Measurements from ENCODE around the gene CA10. TPM values are rescaled to one million over a fixed set of nuclear protein-coding genes. Genes with fewer than 3 reads are reported as not detected.

CA10 gene
- total RNA-seq, 1 experiment from 2014 or later, result not detected

GRCh38 chr17:52124561-52124960, 34.0 kb downstream of the CA10 start:
- no peak overlapping the region for H3K4me3 ChIP-seq
- H3K4me1 ChIP-seq, result no peaks in the 10 kb centered on the region
- no peaks in the 10 kb centered on the region for H3K27me3 ChIP-seq
- no peak overlapping the region for H3K27ac ChIP-seq
- no peaks in the 10 kb centered on the region for H3K9me3 ChIP-seq (replicated peaks)
- no peaks in the 10 kb centered on the region for H3K36me3 ChIP-seq
- DNase-seq, result no peak

GRCh38 chr17:52120465-52120864, 38.0 kb downstream of the CA10 start:
- Histone ChIP-seq H3K4me1 (no peaks in the 10 kb centered on the region), H3K4me3 (no peak overlapping the region), H3K36me3 (no peaks in the 10 kb centered on the region), H3K9me3 (replicated peaks) (no peaks in the 10 kb centered on the region), H3K27ac (no peak overlapping the region), H3K27me3 (no peaks in the 10 kb centered on the region)
- DNase-seq, result no peak

DNA sequence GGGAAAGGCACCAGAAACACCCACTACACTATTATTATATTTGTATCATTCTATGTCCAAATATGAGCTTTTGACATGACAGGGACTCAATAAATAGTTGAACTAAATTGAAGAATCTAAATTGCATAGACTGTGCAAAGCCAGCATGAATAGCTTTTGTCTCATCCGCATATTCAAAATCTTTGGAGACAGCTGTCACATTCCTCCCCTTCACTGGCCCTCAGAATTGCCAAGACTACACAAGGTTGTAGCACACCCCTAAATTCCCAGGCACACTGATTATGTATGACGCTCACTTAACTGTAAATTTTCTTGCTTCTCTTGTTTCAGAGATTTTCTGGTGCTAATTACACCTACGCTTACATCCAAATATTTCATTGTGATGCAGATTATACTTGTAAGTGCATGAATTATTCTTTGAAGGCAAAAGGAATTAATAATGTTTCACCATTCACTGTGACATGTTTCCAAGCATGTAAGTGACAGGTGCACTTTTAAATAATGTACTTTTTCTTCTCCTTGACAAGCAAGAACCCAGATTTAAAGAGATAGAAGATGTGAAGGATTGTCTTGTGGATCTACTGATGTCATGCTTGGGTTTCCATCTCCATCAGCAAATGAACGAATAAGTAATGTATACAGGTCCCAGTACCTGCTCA, 47.5 kb downstream of the CA10 start:
- Histone ChIP-seq H3K4me1 (no peaks in the 10 kb centered on the region), H3K27me3 (no peaks in the 10 kb centered on the region), H3K36me3 (no peaks in the 10 kb centered on the region), H3K4me3 (no peak overlapping the region), H3K9me3 (replicated peaks) (no peaks in the 10 kb centered on the region), H3K27ac (no peak overlapping the region)
- no peak for DNase-seq

GRCh38 chr17:52106638-52107261, 51.8 kb downstream of the CA10 start:
- Histone ChIP-seq H3K4me3 (no peak overlapping the region), H3K27ac (no peak overlapping the region), H3K36me3 (no peaks in the 10 kb centered on the region), H3K27me3 (no peaks in the 10 kb centered on the region), H3K4me1 (no peaks in the 10 kb centered on the region), H3K9me3 (replicated peaks) (no peaks in the 10 kb centered on the region)
- peak; percentile 13 to 61 for DNase-seq

DNA sequence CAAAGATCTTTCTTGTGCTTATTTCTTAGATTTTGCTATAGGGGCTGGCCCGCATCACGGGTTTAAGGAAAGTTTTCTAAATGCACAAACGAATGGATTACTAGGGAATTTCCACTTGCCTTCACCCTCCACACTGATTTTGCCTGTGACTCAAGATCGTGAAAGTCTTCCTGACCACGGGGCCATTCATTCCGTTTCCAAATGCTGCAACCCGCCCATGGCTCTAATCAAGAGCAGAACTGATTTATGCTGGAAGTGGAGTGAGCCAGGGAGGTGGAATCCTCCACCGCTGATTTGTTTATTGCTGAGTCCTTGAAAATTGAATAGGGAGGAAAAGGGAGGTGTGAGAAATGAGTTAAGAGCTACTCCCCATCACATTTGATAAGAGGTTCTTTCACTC, 52.4 kb downstream of the CA10 start:
- Histone ChIP-seq H3K27me3 (no peaks in the 10 kb centered on the region), H3K27ac (no peak overlapping the region), H3K36me3 (no peaks in the 10 kb centered on the region), H3K9me3 (replicated peaks) (no peaks in the 10 kb centered on the region), H3K4me3 (no peak overlapping the region), H3K4me1 (no peaks in the 10 kb centered on the region)
- DNase-seq, result no peak

GRCh38 chr17:52105591-52105990, 52.9 kb downstream of the CA10 start:
- no peak for DNase-seq
- Histone ChIP-seq H3K36me3 (no peaks in the 10 kb centered on the region), H3K27me3 (no peaks in the 10 kb centered on the region), H3K4me3 (no peak overlapping the region), H3K27ac (no peak overlapping the region), H3K9me3 (replicated peaks) (no peaks in the 10 kb centered on the region), H3K4me1 (no peaks in the 10 kb centered on the region)

GRCh38 chr17:52096056-52096455, 62.5 kb downstream of the CA10 start:
- no peak for DNase-seq
- H3K27ac ChIP-seq, result no peak overlapping the region
- no peaks in the 10 kb centered on the region for H3K9me3 ChIP-seq (replicated peaks)
- H3K36me3 ChIP-seq, result no peaks in the 10 kb centered on the region
- no peak overlapping the region for H3K4me3 ChIP-seq
- no peaks in the 10 kb centered on the region for H3K27me3 ChIP-seq
- no peaks in the 10 kb centered on the region for H3K4me1 ChIP-seq

- H3K27ac ChIP-seq, result no peak overlapping the region
- no peaks in the 10 kb centered on the region for H3K4me1 ChIP-seq
- H3K36me3 ChIP-seq, result no peaks in the 10 kb centered on the region
- H3K9me3 ChIP-seq (replicated peaks), result no peaks in the 10 kb centered on the region
- no peaks in the 10 kb centered on the region for H3K27me3 ChIP-seq
- DNase-seq, result no peak
- no peak overlapping the region for H3K4me3 ChIP-seq
Observed at GRCh38 chr17:52084176-52084575, 74.3 kb downstream of the CA10 start.

- H3K4me1 ChIP-seq, result no peaks in the 10 kb centered on the region
- H3K9me3 ChIP-seq (replicated peaks), result no peaks in the 10 kb centered on the region
- H3K27me3 ChIP-seq, result no peaks in the 10 kb centered on the region
- H3K36me3 ChIP-seq, result no peaks in the 10 kb centered on the region
- no peak overlapping the region for H3K27ac ChIP-seq
- DNase-seq, result no peak
- no peak overlapping the region for H3K4me3 ChIP-seq
Observed at GRCh38 chr17:52079496-52079895, 79.0 kb downstream of the CA10 start.

DNA sequence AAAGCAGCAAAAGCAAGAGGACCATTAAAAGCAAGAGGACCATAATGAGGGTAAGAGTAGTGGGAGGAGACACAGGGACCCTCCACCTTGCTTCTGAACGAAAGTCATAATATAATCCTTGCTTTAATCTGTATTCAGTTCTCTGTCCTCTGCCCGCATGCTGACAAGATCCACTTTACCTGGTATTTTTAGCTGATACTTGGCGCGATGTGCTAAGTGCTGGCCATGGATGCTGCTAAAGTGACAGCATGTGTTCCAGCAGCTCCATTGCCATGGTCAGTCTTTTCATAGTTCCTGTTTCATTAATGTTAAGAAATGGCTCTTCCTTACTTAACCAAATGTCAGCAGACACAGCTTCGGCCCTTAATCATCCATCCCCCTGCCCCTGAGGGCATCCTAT, 86.8 kb downstream of the CA10 start:
- no peaks in the 10 kb centered on the region for H3K27me3 ChIP-seq
- H3K4me3 ChIP-seq, result no peak overlapping the region
- H3K27ac ChIP-seq, result no peak overlapping the region
- no peaks in the 10 kb centered on the region for H3K36me3 ChIP-seq
- DNase-seq, result no peak
- H3K9me3 ChIP-seq (replicated peaks), result no peaks in the 10 kb centered on the region
- H3K4me1 ChIP-seq, result no peaks in the 10 kb centered on the region

DNA sequence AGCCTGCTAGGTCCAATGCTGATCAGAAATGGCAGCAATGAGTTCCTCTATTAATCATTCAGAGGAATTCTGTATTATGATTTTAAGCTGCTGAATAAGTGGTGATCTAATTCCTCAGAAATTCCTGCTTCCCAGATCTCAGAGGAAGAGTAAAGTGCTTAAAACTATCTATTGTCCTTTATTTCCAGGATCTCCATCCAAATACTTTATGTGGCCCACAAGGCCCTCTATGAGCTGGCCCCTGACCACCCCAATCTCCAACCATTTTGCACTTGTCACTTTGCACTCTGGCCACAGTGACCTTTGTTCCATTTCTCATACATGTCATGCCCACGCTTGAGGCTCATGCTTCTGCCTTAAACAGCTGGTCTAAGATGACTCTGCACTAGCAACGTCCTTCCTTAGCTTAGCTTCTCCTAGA, 93.7 kb downstream of the CA10 start:
- DNase-seq, result no peak
- no peaks in the 10 kb centered on the region for H3K36me3 ChIP-seq
- no peaks in the 10 kb centered on the region for H3K9me3 ChIP-seq (replicated peaks)
- no peak overlapping the region for H3K27ac ChIP-seq
- H3K4me3 ChIP-seq, result no peak overlapping the region
- no peaks in the 10 kb centered on the region for H3K4me1 ChIP-seq
- no peaks in the 10 kb centered on the region for H3K27me3 ChIP-seq

- Histone ChIP-seq H3K36me3 (no peaks in the 10 kb centered on the region), H3K27ac (no peak overlapping the region), H3K27me3 (no peaks in the 10 kb centered on the region), H3K9me3 (replicated peaks) (no peaks in the 10 kb centered on the region), H3K4me1 (no peaks in the 10 kb centered on the region), H3K4me3 (no peak overlapping the region)
- no peak for DNase-seq
Observed at GRCh38 chr17:52049496-52049895, 109.0 kb downstream of the CA10 start.

GRCh38 chr17:52049051-52049450, 109.5 kb downstream of the CA10 start:
- no peak overlapping the region for H3K27ac ChIP-seq
- no peak for DNase-seq
- no peak overlapping the region for H3K4me3 ChIP-seq
- no peaks in the 10 kb centered on the region for H3K36me3 ChIP-seq
- no peaks in the 10 kb centered on the region for H3K27me3 ChIP-seq
- no peaks in the 10 kb centered on the region for H3K9me3 ChIP-seq (replicated peaks)
- no peaks in the 10 kb centered on the region for H3K4me1 ChIP-seq

DNA sequence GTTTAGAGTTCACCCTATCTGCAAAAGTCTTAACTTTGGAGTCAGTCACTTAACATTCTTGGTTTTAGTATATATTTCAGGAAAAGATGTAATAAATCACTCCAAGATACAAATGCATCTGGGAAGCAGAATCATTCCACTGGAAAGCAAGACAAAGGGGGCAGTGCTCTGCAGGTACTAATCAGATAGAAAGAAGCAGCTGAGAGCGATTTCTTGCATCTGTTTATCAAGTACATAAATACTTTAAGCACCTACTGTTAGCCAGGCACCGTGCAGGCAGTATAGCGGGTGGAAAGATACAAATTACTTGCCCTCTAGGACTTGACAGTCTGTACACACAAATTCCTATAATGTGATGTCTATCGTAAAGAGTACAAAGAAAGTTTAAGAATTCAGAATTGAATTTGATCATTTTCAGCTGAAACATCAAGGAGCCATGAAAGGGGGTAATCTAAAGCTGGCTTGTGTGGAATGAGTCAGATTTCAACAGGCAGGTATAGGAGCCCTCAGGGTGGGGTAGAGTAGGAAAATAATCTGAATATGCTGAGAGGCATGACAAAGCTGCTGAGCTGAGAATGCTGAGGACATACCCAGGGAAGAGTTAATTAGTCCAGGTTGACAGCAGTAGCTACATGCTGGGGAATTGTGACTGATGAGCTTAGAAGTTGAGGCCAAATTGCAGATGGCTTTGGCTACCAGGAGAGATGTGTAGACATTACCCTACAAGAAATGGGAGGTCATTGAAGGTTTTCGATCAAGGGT, 110.2 kb downstream of the CA10 start:
- Histone ChIP-seq H3K27me3 (no peaks in the 10 kb centered on the region), H3K4me3 (no peak overlapping the region), H3K9me3 (replicated peaks) (no peaks in the 10 kb centered on the region), H3K4me1 (no peaks in the 10 kb centered on the region), H3K36me3 (no peaks in the 10 kb centered on the region), H3K27ac (no peak overlapping the region)
- DNase-seq, result no peak

GRCh38 chr17:52047086-52047485, 111.4 kb downstream of the CA10 start:
- Histone ChIP-seq H3K4me1 (no peaks in the 10 kb centered on the region), H3K4me3 (no peak overlapping the region), H3K27ac (no peak overlapping the region), H3K9me3 (replicated peaks) (no peaks in the 10 kb centered on the region), H3K27me3 (no peaks in the 10 kb centered on the region), H3K36me3 (no peaks in the 10 kb centered on the region)
- DNase-seq, result no peak

Measured in SJCRH30 (cell line).